ENCODE results near the gene SCAF1.

DNA sequence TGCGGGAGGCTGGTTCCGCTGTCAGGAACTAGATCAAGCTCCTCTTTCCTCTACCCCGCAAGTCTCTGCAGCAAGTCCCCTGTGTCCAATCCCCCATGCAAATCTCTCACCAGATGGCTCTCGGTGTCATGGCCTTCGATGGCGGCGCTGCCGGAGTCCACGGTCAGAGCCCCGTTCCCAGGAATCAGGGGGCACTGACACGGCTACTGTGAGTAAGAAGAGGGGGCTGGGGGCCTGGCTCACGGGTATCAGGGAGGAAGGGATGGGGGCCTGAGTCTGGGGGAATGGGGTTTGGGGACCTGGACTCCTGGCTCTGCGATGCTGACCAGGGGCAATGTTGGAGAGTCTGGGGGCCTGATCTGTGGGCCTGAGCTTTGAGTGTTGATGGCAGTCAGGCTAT, 4.0 kb downstream of the SCAF1 start:
- TF ChIP-seq SUZ12 (IDR thresholded peaks at IDR 0.05; ENCODE audit: extremely low read depth, insufficient read depth, insufficient read length) (no peak), ZNF274 (IDR thresholded peaks at IDR 0.05; ENCODE audit: low read depth, low read length) (no peak)

Measured in NT2/D1 (cell line).